Heart left ventricle (tissue), 16 donors: Measurements from ENCODE around the gene CTDSP2. TPM values are rescaled to one million over a fixed set of nuclear protein-coding genes. Genes with fewer than 3 reads are reported as not detected.

Source experiments
- ATAC-seq, 4 donors: fragments of 200-7000 bp; cut with Tn5 transposase; one replicate each; pipeline ENCODE4 v1.9.1; 2020 to 2022; ENCODE audit warnings: moderate library complexity in 4 of 4, mild to moderate bottlenecking in 3 of 4, moderate number of reproducible peaks in 1 of 4
- DNase-seq, 5 donors: peaks; one replicate each; pipeline ENCODE4 v3.0.0-alpha.2; 2020
- H3K27ac ChIP-seq, 12 donors: fragments of 200-600 bp; sonication (generic) in 4 of 12; one replicate each; pipeline versions ENCODE4 v1.5.0 to v1.8.0; 2016 to 2022; ENCODE audit warnings: mild to moderate bottlenecking in 2 of 12
- H3K27me3 ChIP-seq, 9 donors: fragments of 200-600 bp; sonication (generic) in 2 of 9; one replicate each; pipeline versions ENCODE4 v1.5.1 to v1.8.0; 2016 to 2022; ENCODE audit warnings: mild to moderate bottlenecking in 3 of 9
- H3K36me3 ChIP-seq, 9 donors: fragments of 200-600 bp; sonication (generic) in 2 of 9; one replicate each; pipeline versions ENCODE4 v1.5.0 to v1.8.0; 2018 to 2022; ENCODE audit warnings: mild to moderate bottlenecking in 2 of 9
- H3K4me1 ChIP-seq, 12 donors: fragments of 200-600 bp; sonication (generic) in 4 of 12; one replicate each; pipeline versions ENCODE4 v1.5.0 to v1.8.0; 2016 to 2022; ENCODE audit warnings: mild to moderate bottlenecking in 3 of 12
- H3K4me3 ChIP-seq, 12 donors: fragments of 200-600 bp; sonication (generic) in 4 of 12; one replicate each; pipeline versions ENCODE4 v1.5.0 to v1.8.0; 2017 to 2022; ENCODE audit warnings: mild to moderate bottlenecking in 9 of 12, moderate library complexity in 4 of 12
- H3K9me3 ChIP-seq, 12 donors: fragments of 200-600 bp; sonication (generic) in 4 of 12; one replicate each; pipeline versions ENCODE4 v1.5.0 to v1.8.0; 2016 to 2022; ENCODE audit warnings: mild to moderate bottlenecking in 1 of 12
- CTCF ChIP-seq, 12 donors: fragments of 200-600 bp; sonication (generic) in 4 of 12; IDR thresholded peaks; one replicate each; pipeline versions ENCODE4 v1.5.0 to v1.8.0; 2018 to 2022; ENCODE audit warnings: antibody characterized with exemption in 12 of 12, mild to moderate bottlenecking in 5 of 12
- POLR2A ChIP-seq, 2 donors: fragments of 450-650 bp; IDR thresholded peaks; one replicate each; pipeline ENCODE4 v1.6.1; 2017; ENCODE audit warnings: antibody characterized with exemption in 2 of 2, mild to moderate bottlenecking in 2 of 2, moderate library complexity in 2 of 2
- WGBS, 4 donors: extraction: QIAGEN DNeasy Blood & Tissue Kit in 2 of 4; methylation state at CpG; one replicate each; pipeline versions ENCODE4 v1.1.5 to v1.1.7; 2013 to 2018; 5-methylcytosine and 5-hydroxymethylcytosine counted together
- intact Hi-C, 10 donors: fragments of 100-400 bp; cut with DNase I; formaldehyde crosslinking; loops; one replicate each; pipeline versions ENCODE4 v1.11.1 to v1.14.2; 2022
- polyA plus RNA-seq, 2 donors: library from polyadenylated mRNA; stranded (reverse); fragments of 200-250 nt; gene quantifications; one replicate each; pipeline ENCODE4 v1.2.3, GENCODE V29; 2013
- total RNA-seq, 9 donors: library from RNA; depleted of rRNA in 2 of 9; stranded (reverse); fragments of >200 nt in 2 of 9; fragmentation: NEBNext Ultra II Directional in 3 of 9; extraction: Animal tissue kit (Norgen Biotek cat#: 25700) in 3 of 9; gene quantifications; one replicate each; pipeline versions ENCODE4 v1.1.0 to v1.2.4, GENCODE V29; 2016 to 2023
- donor health status: ischemic (EF 13 %, LVEDD 7.1; RV severe dilation, severe dysfunction).
- donor health status: healthy with polysubstance abuse.
- donor health status: DM: no; HTN: yes; CAD: no.
- donor health status: DM: no; HTN: no; CAD: no.
- donor health status: ischemic (EF 25% LVEDD 6.9; RV normal size, moderate dysfunction).
- donor health status: ischemic (EF 25% LVEDD 5.7; RV mildly dilated, moderate dysfunction).
- donor health status: healthy.
- donor health status: DM: yes; HTN: yes; CAD: no.
- donor health status: ischemic (EF 35%, LVEDD 5.7; RV mildly dilated, moderate dysfunction).
- donor health status: nonischemic (EF 11% LVEDD 7.7; RV severe dilation, severe dysfunction).
- donor health status: DM: yes; HTN: yes; CAD: no.
- donor health status: PGD.
- donor health status: ischemic (EF 29% LVEDD 5.4; RV normal size, mild dysfunction).
- donor health status: nonischemic (EF 23%, LVEDD 6.1; RV moderate dilation, normal function).

Gene CTDSP2
- total and polyA plus RNA-seq, 11 donors = 28.0 to 191 (median 82.9) TPM

DNA sequence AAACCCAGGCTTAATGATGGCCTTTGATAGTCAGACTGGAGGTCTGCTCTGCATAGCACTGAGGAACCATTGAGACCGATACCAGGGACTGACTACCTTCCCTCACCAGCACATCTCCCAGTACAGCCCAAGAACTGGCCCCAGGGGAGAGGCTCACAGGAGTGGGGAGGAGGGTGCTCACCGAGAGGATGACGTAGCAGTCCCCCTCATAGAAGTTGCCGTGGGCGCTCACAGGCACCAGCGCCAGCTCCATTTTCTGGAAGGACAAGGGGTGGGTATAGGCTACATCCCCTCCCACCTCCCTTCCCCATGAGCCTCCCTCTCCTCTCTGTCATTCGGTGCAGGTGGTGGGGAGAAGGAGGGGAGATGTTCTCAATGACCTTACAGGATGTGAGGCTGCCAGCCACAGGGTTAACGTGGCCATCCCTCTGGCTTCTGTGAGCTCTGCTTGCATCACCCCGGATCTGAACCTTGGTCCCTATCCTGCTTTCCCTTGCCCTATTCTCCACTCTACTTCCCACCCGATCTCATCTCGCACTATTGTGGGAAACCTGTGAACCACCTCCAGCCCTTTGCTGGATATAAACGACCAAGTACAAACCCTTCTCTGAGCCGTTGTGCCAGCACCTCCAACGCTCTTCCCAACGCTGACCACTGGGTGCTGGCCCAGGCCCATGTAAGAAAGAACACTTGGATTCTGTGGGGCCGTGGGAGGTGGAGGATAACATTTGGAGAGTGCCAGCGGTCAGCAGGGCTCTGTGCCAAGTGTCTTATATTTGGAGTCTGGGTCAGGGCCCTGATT is 32.4 kb downstream of the CTDSP2 start:
- intact Hi-C loops = no loop called here
- TF ChIP-seq POLR2A (IDR thresholded peaks at IDR 0.05) (no peak), CTCF (IDR thresholded peaks at IDR 0.05) (peak in 2 of 12 donors; percentile 5 to 20)
- H3K9me3 ChIP-seq = no peaks in the 10 kb centered on the region
- whole genome bisulfite sequencing, 4 donors = 63 to 67% (median 64%) methylated on average over 17 of the region's 17 CpGs
- peak overlapping the region in 1 of 12 donors; percentile 69 for H3K27ac ChIP-seq
- DNase-seq (no peak), ATAC-seq (peak in 1 of 4 donors; percentile 20)
- H3K4me1 ChIP-seq = peaks cover 7 to 54% (median 43%) of the 10 kb centered on the region in 12 donors
- peaks cover 0 to 59% (median 42%) of the 10 kb centered on the region in 9 donors for H3K36me3 ChIP-seq
- no peaks in the 10 kb centered on the region for H3K27me3 ChIP-seq
- H3K4me3 ChIP-seq = no peak overlapping the region

- no peak for TF ChIP-seq POLR2A (IDR thresholded peaks at IDR 0.05)
- TF ChIP-seq CTCF (IDR thresholded peaks at IDR 0.05) = no peak
- intact Hi-C loops = no loop called here
- Histone ChIP-seq H3K4me3 (no peak overlapping the region), H3K27me3 (no peaks in the 10 kb centered on the region), H3K36me3 (peaks cover 0 to 59% (median 46%) of the 10 kb centered on the region in 9 donors), H3K4me1 (peaks cover 5 to 46% (median 38%) of the 10 kb centered on the region in 12 donors), H3K27ac (no peak overlapping the region), H3K9me3 (no peaks in the 10 kb centered on the region)
- 80 to 87% (median 85%) methylated on average over 12 to 14 of the region's 14 CpGs for WGBS, 4 donors
- DNase-seq (no peak), ATAC-seq (no peak)
Measured at GRCh38 chr12:57813111-57813970, 33.2 kb downstream of the CTDSP2 start.

DNA sequence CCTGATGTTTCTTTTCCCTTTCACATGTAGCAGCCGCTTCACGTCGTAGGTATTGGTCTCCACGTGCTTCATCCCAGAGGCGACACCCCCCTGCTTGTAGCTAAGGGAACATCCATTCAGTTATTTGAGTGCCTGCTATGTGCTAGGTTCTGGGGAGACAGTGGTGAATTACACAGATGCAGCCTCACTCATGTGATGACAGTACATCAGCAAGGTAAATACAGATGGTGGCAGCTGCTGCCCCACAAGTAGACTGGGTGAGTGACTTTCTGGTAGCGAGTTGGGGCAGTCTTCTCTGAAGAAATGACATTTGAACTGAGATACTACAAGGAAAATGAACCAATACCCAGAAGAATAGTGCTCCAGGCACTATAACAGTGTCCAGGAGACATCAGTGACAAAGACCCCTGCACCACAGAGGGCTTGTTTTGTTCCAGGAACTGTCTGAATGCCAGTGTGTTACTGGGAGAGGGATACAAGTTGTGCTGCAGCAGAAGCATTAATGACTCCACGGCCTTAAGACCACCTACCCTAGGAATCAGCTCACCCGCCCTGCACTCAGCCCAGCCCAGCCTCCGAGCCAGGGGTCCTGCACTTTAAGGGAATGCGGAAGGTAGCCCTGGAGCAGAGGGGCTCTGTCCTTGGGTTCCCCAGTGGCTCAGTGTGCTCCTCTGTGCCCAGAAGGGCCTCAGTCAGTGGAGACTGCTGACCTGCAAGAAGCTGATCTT is 35.3 kb downstream of the CTDSP2 start:
- Histone ChIP-seq H3K4me3 (no peak overlapping the region), H3K27ac (no peak overlapping the region), H3K4me1 (peaks cover 5 to 25% (median 21%) of the 10 kb centered on the region in 12 donors), H3K27me3 (no peaks in the 10 kb centered on the region), H3K9me3 (no peaks in the 10 kb centered on the region), H3K36me3 (peaks cover 0 to 77% (median 68%) of the 10 kb centered on the region in 9 donors)
- no peak for TF ChIP-seq CTCF (IDR thresholded peaks at IDR 0.05)
- WGBS, 4 donors = 92 to 94% (median 93%) methylated on average over 10 of the region's 10 CpGs
- DNase-seq (no peak), ATAC-seq (no peak)
- intact Hi-C loops = no loop called here
